DMS53 (cell line): ENCODE results near the gene HAGH.

ENCODE experiments used
- DNase-seq: peaks from one replicate; lab custom pipeline; 2025; lab: John Stamatoyannopoulos, UW

Gene HAGH

DNA sequence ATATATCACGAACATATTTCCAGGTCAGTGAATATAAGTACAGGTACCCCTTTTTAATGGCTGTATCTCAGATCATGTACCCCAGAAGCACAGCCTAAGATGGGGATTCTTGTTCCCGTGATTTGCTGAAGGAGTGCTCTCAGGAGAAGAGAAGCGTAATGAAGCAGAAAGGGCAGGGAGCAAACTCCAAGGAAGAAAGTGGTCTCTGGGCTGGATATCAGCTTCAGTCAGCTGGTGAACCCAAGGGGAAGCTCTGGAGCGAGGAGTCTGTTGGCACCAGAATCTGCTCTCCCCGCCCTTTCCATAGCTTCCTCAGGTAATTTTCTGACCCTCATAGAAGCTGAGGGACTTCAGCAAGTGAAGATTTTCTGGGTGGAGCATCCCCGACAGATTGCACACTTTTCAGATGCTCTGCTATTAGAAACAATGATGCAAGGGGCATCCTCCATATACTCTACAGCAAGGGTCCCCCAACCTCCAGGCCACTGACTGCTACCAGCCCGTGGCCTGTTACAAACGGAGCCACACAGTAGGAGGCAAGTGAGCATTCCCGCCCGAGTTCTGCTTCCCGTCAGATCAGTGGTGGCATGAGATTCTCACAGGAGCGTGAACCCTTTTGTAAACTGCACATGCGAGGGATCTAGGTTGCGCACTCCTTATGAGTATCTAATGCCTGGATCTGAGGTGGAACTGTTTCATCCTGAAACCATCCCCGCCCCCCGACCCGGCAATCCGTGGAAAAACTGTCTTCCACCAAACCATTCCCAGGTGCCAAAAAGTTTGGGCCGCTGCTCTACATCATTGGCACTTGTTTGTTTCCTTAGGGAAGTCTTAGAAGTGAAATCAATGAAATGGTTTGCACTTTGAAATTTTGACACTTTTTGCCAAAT, 4.8 kb upstream of the HAGH start:
- DNase-seq, result no peak

DNA sequence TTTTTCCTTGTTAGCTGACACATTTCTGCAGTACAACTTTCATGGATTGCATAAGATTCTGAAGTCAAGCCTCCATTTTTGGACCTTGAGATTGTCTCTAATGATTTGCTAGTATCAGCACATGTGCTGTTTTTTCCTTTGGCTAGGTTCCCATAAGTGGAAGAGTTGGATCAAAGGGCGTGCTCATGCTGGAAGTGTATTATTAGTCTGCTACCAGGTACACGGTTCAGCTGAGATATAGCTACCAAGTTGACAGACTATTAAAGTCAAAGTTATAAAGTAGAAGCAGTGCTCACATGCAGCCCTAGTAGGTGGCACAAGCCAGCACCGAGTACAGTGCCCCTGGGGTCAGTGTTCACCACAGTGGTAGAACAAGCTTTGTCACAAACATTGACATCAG, 3.6 kb upstream of the HAGH start:
- DNase-seq, result no peak

DNA sequence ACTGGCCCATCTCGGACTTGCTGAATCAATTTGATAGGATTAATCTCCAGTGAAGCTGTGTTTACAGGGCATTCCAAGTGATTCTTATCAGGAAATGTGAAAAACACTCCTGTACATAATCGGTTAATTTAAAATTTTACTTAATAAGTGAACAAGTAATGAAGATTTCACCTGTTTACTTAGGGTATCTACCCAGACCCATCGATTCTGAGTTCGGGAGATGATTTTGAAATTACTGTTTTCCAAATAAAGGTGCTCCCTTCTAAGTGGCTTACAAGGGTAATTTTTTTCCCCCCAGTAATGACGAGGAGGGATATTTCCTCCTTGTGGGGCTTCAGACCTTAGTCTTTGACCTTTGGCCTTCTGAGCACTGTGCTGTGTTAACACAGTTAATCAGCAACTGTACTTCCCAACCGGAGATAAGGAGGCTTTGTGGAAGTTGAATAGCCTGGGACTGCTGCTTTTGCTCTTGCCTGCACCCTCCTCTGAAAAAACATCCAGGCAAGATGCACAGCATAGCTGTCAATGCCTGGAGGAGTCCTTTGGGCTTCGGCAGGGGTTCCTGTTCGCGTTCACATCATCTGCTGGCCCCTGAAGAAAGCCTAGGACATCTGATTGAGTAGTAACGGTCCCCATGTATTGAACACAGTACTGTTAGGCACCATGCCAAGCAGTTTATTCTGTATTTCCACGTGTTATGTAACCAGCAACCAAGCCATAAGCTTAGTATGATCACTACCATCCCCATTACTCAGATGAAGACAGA, 2.2 kb upstream of the HAGH start:
- no peak for DNase-seq

DNA sequence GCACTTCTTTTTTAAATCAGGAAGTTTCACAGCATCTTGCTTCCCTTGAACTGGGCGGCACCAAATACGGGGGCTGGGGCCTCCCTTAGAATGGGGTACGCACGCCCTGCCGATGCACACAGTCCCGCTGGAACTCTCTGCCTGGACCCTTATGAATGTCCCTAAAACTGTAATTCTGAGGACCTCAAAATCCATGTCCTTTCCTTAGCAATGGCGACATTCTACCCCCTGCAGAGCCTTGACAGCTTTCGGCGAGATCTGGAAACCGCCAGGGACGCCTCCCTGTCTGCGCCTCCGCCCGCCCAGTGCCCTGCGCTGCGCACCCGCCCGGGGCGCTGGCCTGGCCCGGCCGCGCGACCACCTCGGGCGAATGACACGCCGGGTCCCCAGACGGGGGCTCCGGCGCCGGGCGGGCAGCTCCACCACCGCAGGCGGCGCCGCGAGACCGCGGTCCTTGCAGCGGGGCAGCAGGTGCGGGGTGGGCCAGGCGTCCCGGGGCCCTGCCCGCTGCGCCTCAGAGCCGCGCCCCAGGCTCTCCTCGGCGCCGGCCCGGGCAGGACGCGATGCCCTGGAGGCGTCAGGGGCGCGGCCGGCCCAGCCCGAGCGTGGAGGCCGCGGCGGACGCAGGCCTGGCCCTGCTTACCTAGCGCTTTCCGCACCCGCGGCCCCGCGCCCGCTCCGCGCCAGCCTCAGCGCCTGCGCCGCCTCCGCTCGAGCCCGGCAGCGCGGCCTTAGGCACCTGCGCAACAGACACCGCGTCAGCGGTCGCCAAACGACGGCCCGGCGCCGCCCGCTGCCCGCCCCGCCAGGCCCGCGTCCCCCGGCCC, 548 bp downstream of the HAGH start:
- peak; percentile 86 for DNase-seq

DNA sequence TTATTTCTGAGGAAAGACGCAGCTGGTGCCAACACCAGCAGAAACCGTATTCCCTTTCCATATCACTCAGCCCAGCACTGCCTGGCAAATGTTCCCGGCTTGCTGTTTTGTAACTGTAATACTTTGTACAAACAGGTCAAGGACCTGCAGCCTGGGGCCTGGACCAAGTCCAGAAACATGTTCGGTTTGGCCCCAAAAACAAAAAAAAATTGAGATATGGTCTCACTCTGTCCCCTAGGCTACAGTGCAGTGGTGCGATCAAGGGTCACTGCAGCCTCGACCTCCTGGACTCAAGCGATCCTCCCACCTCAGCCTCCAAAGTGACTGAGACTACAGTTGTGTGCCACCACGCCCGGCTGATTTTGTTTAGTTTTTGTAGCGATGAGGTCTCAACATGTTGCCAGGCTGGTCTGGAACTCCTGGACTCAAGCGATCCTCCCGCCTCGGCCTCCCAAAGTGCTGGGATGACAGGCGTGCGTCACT, 1.2 kb downstream of the HAGH start:
- DNase-seq, result no peak

DNA sequence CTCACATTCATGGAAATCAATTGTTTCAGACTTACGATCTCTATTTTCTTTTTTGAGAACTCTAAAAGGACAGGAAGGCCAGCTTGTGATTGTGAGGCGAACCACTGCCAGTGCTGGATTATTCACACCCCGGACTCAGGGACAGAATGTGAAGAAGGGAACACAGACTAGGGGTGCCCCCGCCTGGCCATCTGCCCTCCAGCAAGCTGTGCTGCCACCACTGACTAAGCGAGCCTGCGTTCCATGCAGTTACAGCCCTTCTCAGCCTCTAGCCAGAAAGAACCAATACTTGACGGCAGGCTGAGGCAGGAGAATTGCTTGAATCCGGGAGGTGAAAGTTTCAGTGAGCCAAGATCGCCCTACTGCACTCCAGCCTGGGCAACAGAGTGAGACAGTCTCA, 2.8 kb downstream of the HAGH start:
- DNase-seq, result peak; percentile 52

DNA sequence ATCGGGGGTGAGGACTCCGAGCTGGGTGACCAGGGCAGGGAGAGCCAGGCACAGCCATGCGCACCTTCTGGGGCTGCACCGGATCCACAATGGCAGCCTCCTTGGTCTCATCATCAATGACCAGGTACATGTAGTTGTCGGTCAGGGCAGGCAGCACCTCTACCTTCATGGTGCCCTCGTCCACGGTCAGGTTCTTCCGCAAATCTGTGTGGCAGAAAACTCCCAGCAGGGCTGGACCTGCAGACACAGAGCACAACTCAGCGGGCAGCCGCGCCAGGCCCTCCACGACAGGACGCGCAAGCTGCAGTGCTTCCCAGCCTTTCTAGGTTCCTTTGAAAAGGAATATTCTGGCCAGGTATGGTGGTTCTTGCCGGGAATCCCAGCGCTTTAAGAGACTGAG, 3.8 kb downstream of the HAGH start:
- no peak for DNase-seq

DNA sequence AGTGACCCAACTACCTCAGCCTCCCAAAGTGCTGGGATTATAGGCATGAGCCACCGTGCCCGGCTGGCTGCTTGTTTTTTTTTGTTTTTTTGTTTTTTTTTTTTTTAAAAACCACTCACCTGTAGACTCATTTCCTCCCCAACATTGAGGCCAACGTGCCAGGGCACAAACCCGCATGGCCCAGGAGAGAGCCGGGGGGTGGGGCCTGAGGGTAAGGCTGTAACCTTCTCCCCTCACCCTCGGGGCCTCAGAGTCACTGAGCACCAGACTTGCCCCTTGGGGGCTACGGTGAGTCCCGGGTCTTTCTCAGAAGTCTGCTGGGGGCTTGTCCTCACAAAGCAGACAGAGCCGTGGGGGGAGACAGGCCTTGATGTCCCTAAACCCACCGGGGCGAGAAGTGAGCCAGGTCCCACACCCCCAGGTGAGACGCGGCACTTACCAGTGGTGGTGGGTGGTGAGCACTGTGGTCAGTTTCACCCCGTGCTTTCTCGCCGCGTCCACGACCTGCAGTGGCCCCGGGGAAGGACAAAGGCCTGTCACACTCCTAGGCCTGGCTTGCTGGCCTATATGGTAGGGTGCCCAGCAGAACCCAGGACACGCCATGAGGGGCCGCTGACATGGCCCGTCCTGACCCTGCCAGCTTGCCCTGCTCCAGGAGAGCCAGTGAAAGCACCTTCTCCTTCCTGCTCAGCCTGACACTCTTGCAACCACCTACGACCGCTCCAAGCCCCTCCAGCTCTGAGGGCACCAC, 4.6 kb downstream of the HAGH start:
- DNase-seq, result peak; percentile 84

DNA sequence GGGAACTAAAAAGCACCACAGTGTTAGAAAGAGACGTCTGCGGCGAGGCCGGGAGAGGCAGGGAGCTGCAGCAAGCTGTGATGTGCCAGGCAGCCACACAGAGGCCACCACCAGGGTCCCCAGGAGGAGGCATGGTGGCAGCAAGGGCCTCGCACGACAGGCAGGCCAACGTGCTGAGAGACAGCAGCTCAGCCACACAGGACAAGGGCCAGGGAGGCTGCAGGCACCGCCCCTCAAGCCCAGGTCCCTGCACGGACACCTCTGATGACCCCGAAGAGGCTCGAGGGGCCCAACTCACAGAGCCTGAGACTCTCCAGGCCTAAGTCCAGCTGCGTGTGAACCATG, 5.7 kb downstream of the HAGH start:
- DNase-seq, result no peak

DNA sequence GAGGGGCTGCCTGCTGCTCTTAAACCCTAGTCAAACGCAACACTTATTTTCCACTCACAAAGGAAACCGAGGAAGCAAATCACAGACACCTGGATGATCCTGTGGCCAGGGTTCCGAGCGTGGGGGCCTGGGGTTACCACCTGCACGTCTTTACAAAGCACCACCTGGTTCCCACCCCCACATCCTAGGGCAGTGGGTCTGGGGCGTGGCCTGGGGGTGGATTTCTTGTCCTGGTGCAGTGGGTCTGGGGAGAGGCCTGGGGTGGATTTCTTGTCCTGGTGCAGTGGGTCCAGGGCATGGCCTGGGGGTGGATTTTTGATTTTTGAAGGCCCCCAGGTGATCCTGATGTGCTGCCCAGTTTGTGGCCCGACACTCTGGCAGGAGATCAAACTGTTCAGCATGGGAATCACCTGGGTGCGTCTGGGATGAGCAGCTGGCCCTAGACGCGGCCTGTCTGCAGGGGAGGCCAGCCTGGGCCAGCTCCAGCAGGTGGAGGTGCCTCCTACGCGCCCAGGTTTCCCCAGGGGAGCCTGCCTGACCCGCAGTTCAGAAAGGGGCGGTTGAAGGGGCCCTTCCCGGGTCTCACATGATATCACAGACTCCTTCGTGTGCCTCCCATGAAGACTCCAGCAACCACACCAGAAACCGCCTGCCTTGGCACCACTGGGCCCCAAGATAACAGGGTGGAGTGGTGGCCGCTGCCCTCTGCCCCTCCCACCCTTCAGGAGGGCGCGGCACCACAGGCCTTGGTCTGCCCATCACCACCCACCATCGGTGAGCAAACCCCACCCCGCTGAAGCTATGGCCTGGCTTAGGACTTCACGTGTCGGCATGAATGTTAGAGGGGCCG, 6.3 kb downstream of the HAGH start:
- no peak for DNase-seq

DNA sequence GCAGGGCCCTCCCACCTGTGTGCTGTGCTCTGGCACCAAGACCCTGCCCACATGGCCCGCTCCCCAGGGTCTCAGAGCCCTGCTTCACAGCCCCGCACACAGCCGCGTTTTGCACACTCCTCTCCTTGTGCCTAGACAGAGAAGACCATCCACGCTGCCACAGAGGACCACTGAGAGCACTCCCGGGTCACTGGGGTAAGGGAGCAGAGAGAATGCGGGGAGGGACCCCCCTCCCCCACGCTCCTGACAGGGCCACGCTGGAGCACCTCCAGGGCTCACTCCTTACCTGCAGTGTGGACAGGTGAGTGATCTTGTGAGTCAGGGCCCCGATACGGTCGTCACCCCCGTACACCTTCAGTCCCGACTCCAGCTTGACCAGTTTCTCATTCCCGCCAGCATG, 7.0 kb downstream of the HAGH start:
- no peak for DNase-seq

DNA sequence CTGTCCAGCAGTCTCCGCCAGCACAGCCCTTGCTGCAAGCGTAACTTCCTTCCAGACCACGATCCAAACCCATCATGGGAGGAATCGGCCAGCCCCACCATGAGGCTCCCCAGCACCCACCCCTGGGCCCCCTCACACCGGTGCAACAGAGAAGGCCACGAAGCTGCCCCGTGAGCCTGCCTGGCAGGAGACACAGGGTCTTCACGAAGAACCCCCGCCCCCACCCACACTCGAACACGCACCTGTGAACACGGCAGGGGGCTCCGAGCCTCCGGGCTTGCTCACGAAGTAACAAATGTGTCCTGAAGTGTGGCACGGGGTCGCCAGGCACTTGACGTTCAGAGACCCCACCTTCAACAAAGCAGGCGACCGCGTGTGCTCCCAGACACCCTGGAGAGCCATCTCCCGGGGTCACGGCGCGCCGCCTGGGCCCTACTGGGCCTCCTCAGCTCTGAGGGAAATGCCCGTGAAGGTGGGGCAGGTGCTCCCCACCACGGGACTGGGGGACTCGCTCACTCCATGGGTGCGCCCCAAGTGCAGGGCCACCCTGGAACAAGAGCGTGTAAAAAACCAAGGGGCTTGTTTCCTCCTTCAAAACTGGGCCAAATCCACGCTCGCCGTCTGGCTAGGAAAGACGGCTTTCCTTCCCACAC, 7.6 kb downstream of the HAGH start:
- DNase-seq, result no peak

DNA sequence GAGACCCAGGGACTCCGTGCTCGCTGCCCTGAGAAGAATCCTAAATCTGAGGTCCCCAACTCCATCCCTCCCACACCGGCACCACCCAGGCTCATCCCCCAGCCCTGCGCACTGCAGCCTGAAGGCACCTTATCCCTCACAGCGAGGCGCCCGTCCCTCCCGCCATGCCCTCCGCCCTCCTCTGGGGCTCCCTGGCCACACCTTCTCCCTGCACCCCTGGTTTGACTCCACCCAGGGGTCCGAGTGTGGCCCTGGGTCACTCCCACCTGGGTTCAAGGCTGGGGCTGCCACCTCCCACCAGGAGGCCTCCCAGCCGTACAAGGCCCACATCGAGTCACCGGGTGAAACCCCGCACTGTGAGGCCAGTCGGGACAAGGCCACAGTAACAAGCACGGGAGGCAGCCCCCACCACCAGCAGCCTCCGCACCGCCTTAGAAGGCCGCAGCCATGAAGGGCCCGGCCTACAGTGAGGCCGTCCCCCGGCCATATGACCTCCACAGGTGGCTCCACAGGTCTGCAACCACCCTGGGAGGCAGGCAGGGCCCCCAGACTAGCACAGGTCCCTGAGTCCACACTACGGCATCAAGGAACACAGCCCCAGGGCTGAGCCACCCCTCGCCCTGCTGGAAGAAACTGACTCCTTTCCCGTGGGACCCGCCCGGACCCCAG, 8.3 kb downstream of the HAGH start:
- no peak for DNase-seq

DNA sequence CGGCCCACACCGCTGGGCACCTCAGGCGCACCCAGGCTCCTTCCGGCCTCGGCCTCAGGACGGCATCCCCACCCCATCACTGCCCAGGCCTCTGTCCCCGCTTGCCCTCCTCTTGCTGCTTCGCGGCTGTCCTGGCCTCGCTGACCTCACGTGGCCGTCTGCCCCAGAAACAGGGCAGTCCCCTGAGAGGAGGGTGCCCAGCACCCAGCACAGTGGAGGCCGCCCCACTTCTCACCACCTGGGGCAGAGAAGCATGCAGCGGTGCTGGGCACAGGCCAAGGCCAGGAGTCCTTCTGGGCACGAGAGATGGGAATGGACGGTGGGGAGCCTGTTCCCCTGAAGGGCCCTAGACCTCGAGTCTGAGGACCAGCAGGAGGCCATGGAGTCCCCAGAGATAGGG, 8.9 kb downstream of the HAGH start:
- no peak for DNase-seq

DNA sequence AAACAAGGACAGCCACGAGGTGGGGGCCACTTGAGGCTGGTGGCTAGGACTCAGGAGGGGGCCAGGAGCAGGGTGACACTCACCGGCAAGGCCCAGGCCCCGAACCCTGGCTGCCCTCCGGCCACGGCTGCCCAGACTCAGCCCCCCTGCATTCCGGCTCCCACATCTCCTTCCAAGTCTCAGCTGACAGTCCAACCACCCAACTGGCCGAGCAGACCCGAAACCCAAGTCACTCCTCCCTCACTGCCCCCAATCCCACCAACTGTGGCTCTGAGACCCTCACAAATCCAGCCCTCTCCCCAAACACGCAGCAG, 9.4 kb downstream of the HAGH start:
- no peak for DNase-seq

DNA sequence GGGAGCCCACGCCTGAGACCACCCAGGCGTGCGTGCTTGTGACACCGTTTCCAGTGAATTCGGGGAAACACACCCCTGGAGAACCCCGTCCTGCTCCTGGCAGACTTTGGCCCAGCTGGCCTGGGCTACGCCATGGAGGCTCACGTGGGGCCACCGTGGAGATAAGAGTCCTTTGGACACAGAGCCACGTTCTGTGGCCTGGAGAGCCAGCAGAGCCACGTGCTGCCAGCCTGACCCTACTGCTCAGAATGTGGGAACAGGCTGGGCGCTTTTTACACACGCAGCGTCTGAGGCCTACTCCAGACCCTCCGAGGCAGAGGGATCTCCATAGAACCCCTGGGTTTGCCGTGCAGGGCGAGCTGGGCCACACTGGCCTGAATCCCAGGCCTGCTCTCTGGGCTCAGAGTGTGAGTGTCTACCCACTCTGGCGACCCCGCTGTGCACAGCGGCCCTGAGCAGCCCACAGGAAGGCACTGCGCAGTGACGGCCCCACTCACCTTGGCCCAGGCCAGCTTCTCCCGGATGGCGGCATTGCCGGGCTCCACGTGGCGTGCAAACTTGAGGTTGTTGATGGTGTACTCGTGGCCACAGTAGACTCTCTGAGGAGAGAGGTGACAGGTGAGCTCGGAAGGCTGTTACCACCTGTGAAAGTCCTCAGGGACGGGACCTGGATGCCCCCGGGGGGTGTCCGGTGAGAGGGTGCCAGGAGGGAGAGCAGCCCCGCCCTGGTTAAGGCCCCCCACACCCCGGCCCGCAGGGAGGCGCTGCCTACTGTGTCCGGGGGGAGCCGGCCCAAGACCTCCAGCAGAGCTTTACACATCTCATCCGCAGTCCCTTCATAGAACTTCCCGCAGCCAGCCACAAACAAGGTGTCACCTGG, 10.0 kb downstream of the HAGH start:
- no peak for DNase-seq

DNA sequence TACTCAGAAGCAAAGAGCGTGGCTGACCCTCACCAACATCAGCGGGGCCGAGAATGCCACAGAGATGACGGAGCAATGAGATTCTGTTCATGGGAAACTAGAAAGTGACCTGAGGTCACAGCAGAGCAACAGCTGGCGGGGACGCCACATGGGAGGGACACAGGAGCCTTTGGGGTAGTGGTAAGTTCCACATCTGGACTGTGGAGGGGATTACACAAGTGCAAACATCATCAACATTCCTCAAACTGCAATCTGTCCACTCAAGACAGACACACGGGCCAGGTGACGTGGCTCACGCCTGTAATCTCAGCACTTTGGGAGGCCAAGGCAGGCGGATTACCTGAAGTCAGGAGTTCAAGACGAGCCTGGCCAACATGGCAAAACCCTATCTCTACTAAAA, 11.2 kb downstream of the HAGH start:
- no peak for DNase-seq

DNA sequence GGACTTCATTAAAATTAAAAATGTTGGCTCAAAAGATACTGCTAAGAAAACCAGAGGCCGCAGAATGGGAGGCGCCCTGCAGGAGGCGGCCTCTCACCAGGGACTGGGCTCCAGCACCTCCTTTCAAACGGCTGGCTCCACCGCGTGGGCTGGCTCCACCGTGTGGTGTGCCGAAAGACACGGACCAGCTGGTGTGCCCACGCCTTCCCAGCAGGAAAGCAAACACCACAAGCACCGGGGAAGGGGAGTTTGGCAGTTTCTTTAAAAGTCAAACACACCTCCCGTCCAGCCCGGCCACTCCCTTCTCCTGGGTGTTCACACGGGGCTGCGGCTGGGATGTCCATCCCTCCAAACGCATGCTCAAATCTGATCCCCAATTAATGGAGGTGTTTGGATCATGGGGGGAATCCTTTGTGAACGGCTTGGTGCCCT, 13.9 kb downstream of the HAGH start:
- DNase-seq, result peak; percentile 86

DNA sequence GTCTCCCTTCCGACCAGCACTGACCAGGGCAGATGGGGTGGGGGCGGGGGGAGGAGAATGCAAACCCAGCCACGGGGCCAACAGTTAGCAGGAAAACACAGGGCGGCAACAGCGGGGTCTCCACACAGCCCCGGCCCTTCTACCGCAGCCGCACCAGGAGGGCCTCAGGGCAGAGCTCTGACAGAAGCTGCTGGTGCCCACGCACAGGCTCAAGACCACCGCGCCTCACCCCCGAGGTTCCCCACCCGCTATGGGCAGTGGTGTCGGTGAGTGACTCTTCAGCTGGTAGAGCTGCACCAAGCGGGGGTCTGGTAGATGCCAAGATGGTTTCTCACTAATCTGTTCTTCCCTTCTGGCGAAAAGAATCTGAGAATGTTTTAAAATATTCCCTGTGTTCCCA, 16.1 kb downstream of the HAGH start:
- DNase-seq, result no peak
